GM12875 (cell line): ENCODE measurements around the gene F7.
"Not testable (repeated sequence)": the region's sequence is repeated elsewhere in the genome, so short reads cannot be mapped to it uniquely, and the experiment has no call there.

Experiments
- H3K4me3 ChIP-seq: one replicate; pipeline ENCODE4 v1.5.1; 2011; ENCODE audit warnings: low read depth, low read length, control low read depth
- TF ChIP-seq, protein P1 (sequence below): IDR thresholded peaks from 2 replicates; pipeline ENCODE4 v1.5.1; 2011; ENCODE audit warnings: low read depth, mild to moderate bottlenecking, control low read depth, inconsistent platforms, low read length, moderate library complexity, borderline replicate concordance; ENCODE audit not compliant: insufficient read depth

The F7 gene

DNA sequence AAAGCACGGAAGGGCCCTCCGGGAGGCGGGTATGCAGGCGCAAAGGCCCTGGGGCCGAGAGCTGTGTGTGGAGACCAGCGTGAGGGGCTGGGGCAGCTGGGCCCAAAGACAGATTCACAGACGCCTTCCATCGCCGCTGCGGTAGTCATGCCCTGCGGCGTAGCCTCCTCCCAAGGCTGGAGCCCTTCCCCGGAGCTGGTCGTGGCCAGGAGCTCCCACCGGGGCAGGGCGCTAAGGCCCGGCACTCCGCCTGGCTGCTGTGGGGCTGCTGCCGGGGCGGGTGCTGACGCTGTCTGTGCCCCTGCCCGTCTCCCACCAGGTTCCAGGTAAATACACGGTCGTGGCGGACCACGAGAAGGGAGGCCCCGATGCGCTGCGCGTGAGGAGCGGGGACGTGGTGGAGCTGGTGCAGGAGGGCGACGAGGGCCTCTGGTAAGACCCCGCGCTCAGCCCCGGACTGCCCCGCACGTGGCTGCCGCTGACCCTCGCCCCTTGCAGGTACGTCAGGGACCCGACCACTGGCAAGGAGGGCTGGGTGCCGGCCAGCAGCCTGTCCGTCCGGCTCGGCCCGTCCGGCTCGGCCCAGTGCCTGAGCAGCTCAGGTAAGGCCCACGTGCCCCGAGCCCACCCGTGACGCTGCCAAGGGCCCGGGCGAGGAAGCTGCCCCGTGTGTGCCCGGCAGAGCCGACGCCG is 9.4 kb upstream of the F7 start:
- H3K4me3 ChIP-seq = no peak overlapping the region
- TF ChIP-seq, protein P1, sequence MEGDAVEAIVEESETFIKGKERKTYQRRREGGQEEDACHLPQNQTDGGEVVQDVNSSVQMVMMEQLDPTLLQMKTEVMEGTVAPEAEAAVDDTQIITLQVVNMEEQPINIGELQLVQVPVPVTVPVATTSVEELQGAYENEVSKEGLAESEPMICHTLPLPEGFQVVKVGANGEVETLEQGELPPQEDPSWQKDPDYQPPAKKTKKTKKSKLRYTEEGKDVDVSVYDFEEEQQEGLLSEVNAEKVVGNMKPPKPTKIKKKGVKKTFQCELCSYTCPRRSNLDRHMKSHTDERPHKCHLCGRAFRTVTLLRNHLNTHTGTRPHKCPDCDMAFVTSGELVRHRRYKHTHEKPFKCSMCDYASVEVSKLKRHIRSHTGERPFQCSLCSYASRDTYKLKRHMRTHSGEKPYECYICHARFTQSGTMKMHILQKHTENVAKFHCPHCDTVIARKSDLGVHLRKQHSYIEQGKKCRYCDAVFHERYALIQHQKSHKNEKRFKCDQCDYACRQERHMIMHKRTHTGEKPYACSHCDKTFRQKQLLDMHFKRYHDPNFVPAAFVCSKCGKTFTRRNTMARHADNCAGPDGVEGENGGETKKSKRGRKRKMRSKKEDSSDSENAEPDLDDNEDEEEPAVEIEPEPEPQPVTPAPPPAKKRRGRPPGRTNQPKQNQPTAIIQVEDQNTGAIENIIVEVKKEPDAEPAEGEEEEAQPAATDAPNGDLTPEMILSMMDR = no peak

DNA sequence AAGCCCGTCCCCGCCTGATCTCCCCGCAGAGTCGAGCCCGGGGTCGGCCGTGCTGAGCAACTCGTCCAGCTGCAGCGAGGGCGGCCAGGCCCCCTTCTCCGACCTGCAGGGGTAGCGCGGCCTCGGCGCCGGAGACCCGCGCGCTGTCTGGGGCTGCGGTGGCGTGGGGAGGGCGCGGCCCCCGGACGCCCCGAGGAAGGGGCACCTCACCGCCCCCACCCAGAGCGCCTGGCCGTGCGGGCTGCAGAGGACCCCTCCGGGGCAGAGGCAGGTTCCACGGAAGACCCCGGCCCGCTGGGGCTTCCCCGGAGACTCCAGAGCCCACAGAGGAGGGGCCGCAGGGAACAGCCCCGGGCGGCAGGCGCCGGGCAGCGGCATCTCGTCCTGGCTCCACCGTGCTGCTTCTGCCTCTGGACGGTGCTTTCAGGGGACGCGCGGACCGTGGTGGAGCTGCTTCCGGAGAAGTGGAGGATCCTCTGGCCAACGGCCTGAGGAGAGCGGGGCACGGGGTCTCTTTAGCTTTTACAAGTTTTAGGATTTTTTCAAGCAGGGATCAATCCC is 8.8 kb upstream of the F7 start:
- TF ChIP-seq, protein P1 = no peak
- no peak overlapping the region for H3K4me3 ChIP-seq

DNA sequence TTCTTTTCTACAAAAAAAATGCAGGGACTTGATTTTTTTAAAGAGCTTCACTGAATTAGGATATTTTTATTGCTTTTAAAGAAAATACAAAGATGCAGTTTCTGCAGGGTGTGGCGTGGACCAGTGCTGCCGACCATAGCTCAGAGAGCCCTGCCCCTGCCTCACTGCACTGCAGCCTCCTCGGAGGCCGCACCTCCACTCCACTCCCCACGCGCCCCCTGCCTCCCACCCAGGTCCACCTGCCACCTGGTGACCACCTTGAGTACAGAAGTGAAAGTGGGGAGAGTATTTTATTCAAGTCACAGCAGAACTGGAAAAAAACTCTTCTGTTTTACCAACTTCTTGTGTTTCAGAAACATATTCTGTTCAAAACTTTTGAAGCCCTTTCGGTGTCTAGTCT is 7.9 kb upstream of the F7 start:
- TF ChIP-seq, protein P1 = no peak
- H3K4me3 ChIP-seq = no peak overlapping the region

DNA sequence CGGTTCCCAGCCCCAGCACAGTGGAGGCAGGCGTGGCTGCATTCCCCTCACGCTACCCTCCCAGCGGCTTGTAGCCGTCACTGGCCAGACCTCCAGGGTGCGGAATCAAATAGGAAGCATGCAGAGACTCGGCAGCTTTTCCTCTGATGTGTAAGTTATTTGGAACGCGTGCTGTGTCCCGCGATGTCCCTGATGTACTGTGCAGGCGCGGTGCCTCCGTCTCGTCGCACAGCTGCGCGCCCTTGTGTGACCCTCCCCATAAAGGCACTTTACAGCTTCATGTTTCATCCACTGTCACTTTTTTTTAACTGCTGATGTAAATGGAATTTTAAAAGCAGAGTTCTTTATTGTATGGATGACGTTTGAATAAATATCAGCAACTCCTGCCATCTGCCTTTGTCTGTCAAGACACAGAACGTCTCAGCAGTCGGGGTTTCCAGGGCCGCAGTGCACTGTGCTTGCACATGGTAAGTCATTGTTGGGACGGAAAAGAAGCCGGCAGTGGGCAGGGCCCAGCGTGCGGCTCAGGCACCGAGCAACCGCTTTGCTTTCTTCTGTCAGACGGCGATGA is 7.3 kb upstream of the F7 start:
- H3K4me3 ChIP-seq = no peak overlapping the region
- TF ChIP-seq, protein P1 = no peak

DNA sequence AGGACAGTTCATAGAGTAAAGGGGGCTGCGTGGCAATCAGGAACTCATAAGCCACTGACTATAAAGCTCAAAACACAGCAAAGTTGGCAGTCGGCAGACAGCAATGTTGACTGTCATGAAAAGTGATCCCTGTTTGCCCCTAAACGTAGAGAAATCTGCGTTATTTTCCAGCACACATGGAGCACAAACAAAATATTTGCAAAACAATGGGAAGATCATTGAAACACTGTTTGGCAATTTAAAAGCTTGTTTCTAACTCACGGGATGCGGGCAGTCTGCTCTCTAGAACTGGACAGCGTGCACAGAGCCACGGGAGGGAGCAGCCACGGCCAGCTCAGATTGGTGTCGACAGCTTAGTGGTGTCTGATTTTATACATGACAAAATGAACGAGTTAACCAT is 6.4 kb upstream of the F7 start:
- TF ChIP-seq, protein P1 = no peak
- H3K4me3 ChIP-seq = no peak overlapping the region

DNA sequence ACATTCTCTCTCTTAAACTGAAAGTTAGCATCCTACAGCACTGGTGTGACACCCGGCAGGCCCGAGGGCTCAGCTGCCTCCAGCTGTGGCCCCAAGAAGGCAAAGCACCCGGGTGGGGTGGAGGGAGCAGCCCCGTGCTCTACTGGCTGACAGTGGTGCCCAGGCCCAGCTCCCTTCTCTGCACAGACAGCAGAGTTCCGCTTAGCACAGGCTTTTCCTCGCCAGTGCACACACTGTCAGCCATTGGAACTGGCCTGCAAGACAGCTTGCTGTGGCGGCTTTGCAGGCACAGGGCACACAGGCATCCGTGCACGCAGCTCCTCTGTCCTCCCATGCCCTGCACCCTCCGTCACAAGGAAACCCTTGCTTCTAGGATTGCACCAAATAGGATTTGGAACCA is 3.3 kb upstream of the F7 start:
- H3K4me3 ChIP-seq = not testable (repeated sequence)

DNA sequence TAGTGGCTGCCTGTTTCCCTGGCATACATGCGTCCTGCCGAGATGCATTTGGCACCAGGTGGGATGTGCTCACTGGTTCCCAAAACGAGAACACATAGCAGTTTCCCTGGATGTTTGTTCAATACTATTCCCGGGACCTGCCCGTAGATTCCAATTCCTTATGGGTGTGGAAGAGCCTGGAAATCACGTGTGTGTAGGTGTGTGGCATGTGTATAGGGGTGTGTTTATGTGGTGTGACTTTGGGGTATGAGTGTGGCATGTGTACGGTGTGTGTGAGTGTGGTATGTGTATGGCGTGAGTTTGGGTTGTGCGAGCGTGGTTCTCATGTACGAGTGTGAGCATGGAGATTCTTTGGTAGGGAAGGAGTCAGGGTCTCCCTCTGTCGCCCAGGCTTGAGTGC is 2.9 kb upstream of the F7 start:
- no peak overlapping the region for H3K4me3 ChIP-seq
- TF ChIP-seq, protein P1 = no peak

DNA sequence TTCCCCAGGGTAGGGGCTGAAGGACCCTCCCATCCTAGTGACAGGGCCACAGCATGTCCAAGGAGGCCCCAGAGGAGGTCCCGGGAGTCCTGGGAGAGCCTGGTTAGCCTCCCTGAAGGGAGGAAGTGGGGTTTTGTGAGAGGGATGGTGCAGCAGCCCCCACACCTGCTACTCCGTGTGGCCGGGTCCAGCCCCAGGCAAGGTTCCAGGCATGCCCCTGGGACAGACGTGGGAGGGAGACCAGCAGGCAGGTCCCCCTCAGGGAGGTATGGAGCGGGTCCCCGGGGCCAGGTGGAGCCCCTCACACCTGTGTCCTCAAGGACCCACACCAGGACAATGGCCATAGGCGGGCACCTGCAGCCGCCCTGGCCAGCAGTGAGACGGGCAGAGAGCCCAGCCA is 1.9 kb upstream of the F7 start:
- H3K4me3 ChIP-seq = no peak overlapping the region
- TF ChIP-seq, protein P1 = no peak
